DND-41 (cell line): ENCODE data around the gene KLRF1.
A peak's percentile ranks its signal among the peaks of the same experiment; 100 is the strongest.

Source experiments
- ATAC-seq: fragments of 200-7000 bp; cut with Tn5 transposase; 3 replicates; pipeline ENCODE4 v1.9.1; 2021; ENCODE audit warnings: low read depth; ENCODE audit not compliant: insufficient read depth
- DNase-seq: peaks from one replicate; pipeline ENCODE4 v3.0.0-alpha.2; 2020
- H2AFZ ChIP-seq: 2 replicates; pipeline ENCODE4 v1.6.0; 2012; ENCODE audit warnings: low read depth, low read length
- H3K27ac ChIP-seq: 2 replicates; pipeline ENCODE4 v1.5.1; 2012; ENCODE audit warnings: low read length, inconsistent platforms
- H3K27me3 ChIP-seq: fragments of 200-600 bp; sonication (generic); 2 replicates; pipeline ENCODE4 v1.6.0; 2012; ENCODE audit warnings: low read length, mild to moderate bottlenecking, inconsistent platforms; ENCODE audit not compliant: insufficient read depth, poor library complexity
- H3K36me3 ChIP-seq: 2 replicates; pipeline ENCODE4 v1.5.1; 2012; ENCODE audit warnings: low read length, inconsistent platforms; ENCODE audit not compliant: insufficient read depth
- H3K4me1 ChIP-seq: 2 replicates; pipeline ENCODE4 v1.5.1; 2012; ENCODE audit warnings: mild to moderate bottlenecking, low read length; ENCODE audit not compliant: insufficient read depth
- H3K4me2 ChIP-seq: 2 replicates; pipeline ENCODE4 v1.6.0; 2012; ENCODE audit warnings: mild to moderate bottlenecking, moderate library complexity, low read length, inconsistent platforms; ENCODE audit not compliant: insufficient read depth
- H3K4me3 ChIP-seq, 2 experiments: fragments of 200-600 bp in 1 of 2; shearing (Covaris generic) in 1 of 2; 2 replicates each; pipeline ENCODE4 v1.5.1; 2012 to 2016; ENCODE audit warnings: inconsistent platforms in 2 of 2, low read length in 2 of 2, mild to moderate bottlenecking in 2 of 2, low read depth in 1 of 2, moderate library complexity in 1 of 2
- H3K79me2 ChIP-seq: 2 replicates; pipeline ENCODE4 v1.6.0; 2012; ENCODE audit warnings: low read length, inconsistent platforms; ENCODE audit not compliant: insufficient read depth
- H3K9ac ChIP-seq: 2 replicates; pipeline ENCODE4 v1.6.0; 2012; ENCODE audit warnings: low read depth, mild to moderate bottlenecking, inconsistent platforms, low read length, moderate library complexity
- H3K9me3 ChIP-seq: 2 replicates; pipeline ENCODE4 v1.5.1; 2012; ENCODE audit warnings: low read length, moderate library complexity, mild to moderate bottlenecking, inconsistent platforms; ENCODE audit not compliant: insufficient read depth, severe bottlenecking
- H4K20me1 ChIP-seq: 2 replicates; pipeline ENCODE4 v1.6.0; 2012; ENCODE audit warnings: low read length; ENCODE audit not compliant: insufficient read depth
- EZH2 ChIP-seq: IDR thresholded peaks from 3 replicates; pipeline ENCODE4 v1.6.1; 2012; ENCODE audit warnings: borderline replicate concordance, low read depth, mild to moderate bottlenecking, moderate library complexity, low read length, inconsistent platforms; ENCODE audit not compliant: severe bottlenecking
- TF ChIP-seq, protein P1 (sequence below): IDR thresholded peaks from 2 replicates; pipeline ENCODE4 v1.5.1; 2012; ENCODE audit warnings: borderline replicate concordance, low read length, moderate library complexity, mild to moderate bottlenecking; ENCODE audit not compliant: poor library complexity, severe bottlenecking; ENCODE audit errors: extremely low read depth

Gene KLRF1

GRCh38 chr12:9809866-9810265 is 17.4 kb upstream of the KLRF1 start:
- Histone ChIP-seq H3K4me2 (no peak overlapping the region), H3K4me1 (peaks cover 23% of the 10 kb centered on the region), H3K27ac (no peak overlapping the region), H4K20me1 (no peaks in the 10 kb centered on the region), H3K27me3 (peaks cover 24% of the 10 kb centered on the region), H3K9me3 (no peaks in the 10 kb centered on the region), H3K9ac (no peak overlapping the region), H3K4me3 (no peak overlapping the region), H3K79me2 (no peaks in the 10 kb centered on the region), H3K36me3 (no peaks in the 10 kb centered on the region), H2AFZ (no peak overlapping the region)
- TF ChIP-seq, protein P1, sequence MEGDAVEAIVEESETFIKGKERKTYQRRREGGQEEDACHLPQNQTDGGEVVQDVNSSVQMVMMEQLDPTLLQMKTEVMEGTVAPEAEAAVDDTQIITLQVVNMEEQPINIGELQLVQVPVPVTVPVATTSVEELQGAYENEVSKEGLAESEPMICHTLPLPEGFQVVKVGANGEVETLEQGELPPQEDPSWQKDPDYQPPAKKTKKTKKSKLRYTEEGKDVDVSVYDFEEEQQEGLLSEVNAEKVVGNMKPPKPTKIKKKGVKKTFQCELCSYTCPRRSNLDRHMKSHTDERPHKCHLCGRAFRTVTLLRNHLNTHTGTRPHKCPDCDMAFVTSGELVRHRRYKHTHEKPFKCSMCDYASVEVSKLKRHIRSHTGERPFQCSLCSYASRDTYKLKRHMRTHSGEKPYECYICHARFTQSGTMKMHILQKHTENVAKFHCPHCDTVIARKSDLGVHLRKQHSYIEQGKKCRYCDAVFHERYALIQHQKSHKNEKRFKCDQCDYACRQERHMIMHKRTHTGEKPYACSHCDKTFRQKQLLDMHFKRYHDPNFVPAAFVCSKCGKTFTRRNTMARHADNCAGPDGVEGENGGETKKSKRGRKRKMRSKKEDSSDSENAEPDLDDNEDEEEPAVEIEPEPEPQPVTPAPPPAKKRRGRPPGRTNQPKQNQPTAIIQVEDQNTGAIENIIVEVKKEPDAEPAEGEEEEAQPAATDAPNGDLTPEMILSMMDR = no peak
- no peak for TF ChIP-seq EZH2
- DNase-seq = no peak
- no peak for ATAC-seq

- no peaks in the 10 kb centered on the region for H3K79me2 ChIP-seq
- no peak for TF ChIP-seq EZH2
- TF ChIP-seq, protein P1 = no peak
- DNase-seq (peak; percentile 33), ATAC-seq (peak; percentile 44; the same call in 2 of the 3 replicates)
- no peak overlapping the region for H2AFZ ChIP-seq
- H3K9me3 ChIP-seq = no peaks in the 10 kb centered on the region
- no peak overlapping the region for H3K9ac ChIP-seq
- no peaks in the 10 kb centered on the region for H3K36me3 ChIP-seq
- H4K20me1 ChIP-seq = no peaks in the 10 kb centered on the region
- no peak overlapping the region for H3K27ac ChIP-seq
- no peak overlapping the region for H3K4me2 ChIP-seq
- H3K27me3 ChIP-seq = peaks cover 20% of the 10 kb centered on the region
- peaks cover 23% of the 10 kb centered on the region for H3K4me1 ChIP-seq
- no peak overlapping the region for H3K4me3 ChIP-seq
Observed at GRCh38 chr12:9810671-9811070, 16.6 kb upstream of the KLRF1 start.

- H3K9ac ChIP-seq = no peak overlapping the region
- H3K27ac ChIP-seq = no peak overlapping the region
- no peaks in the 10 kb centered on the region for H3K79me2 ChIP-seq
- H3K36me3 ChIP-seq = no peaks in the 10 kb centered on the region
- DNase-seq (no peak), ATAC-seq (no peak)
- H4K20me1 ChIP-seq = no peaks in the 10 kb centered on the region
- H3K9me3 ChIP-seq = no peaks in the 10 kb centered on the region
- H3K4me2 ChIP-seq = no peak overlapping the region
- peaks cover 23% of the 10 kb centered on the region for H3K4me1 ChIP-seq
- peaks cover 20% of the 10 kb centered on the region for H3K27me3 ChIP-seq
- H3K4me3 ChIP-seq = no peak overlapping the region
- TF ChIP-seq, protein P1 = no peak
- TF ChIP-seq EZH2 = no peak
- no peak overlapping the region for H2AFZ ChIP-seq
Observed at GRCh38 chr12:9811621-9812020, 15.7 kb upstream of the KLRF1 start.
